Neuronal stem cell (in vitro differentiated cells): ENCODE results near the gene CCDC77.

Experiments
- DNase-seq: peaks from one replicate; pipeline ENCODE4 v3.0.0-alpha.2; 2013; ENCODE audit warnings: low spot score
- H2AFZ ChIP-seq: one replicate; pipeline ENCODE4 v1.6.1; 2013; ENCODE audit warnings: mild to moderate bottlenecking, low read length, inconsistent platforms
- H2AK5ac ChIP-seq: 2 replicates; pipeline ENCODE4 v1.6.1; 2013; ENCODE audit warnings: low read depth, mild to moderate bottlenecking, inconsistent platforms, low read length, moderate library complexity, mixed read lengths
- H2BK120ac ChIP-seq: 2 replicates; pipeline ENCODE4 v1.6.1; 2013; ENCODE audit warnings: low read depth, mild to moderate bottlenecking, inconsistent platforms, low read length, moderate library complexity, mixed read lengths
- H2BK12ac ChIP-seq: one replicate; pipeline ENCODE4 v1.6.1; 2013; ENCODE audit warnings: low read length, inconsistent platforms
- H2BK15ac ChIP-seq: 2 replicates; pipeline ENCODE4 v1.6.1; 2013; ENCODE audit warnings: mild to moderate bottlenecking, low read length, inconsistent platforms, mixed read lengths
- H2BK5ac ChIP-seq: one replicate; pipeline ENCODE4 v1.6.1; 2013; ENCODE audit warnings: inconsistent platforms, mild to moderate bottlenecking, low read length, moderate library complexity
- H3K14ac ChIP-seq: one replicate; pipeline ENCODE4 v1.6.1; 2013; ENCODE audit warnings: low read length, inconsistent platforms
- H3K18ac ChIP-seq: 2 replicates; pipeline ENCODE4 v1.6.1; 2013; ENCODE audit warnings: low read length, inconsistent platforms
- H3K23ac ChIP-seq: 2 replicates; pipeline ENCODE4 v1.6.1; 2013; ENCODE audit warnings: low read depth, mild to moderate bottlenecking, mixed read lengths, low read length, inconsistent platforms; ENCODE audit not compliant: poor library complexity
- H3K27ac ChIP-seq: replicated peaks from 3 replicates; pipeline ENCODE4 v1.5.1; 2013; ENCODE audit warnings: low read length, inconsistent platforms
- H3K27me3 ChIP-seq, 3 experiments: 2 replicates each; pipeline ENCODE4 v1.6.1; 2013; ENCODE audit warnings: low read length in 3 of 3, mild to moderate bottlenecking in 2 of 3, inconsistent platforms in 1 of 3, low read depth in 1 of 3, mixed read lengths in 1 of 3, moderate library complexity in 1 of 3; ENCODE audit not compliant: control insufficient read depth in 3 of 3, insufficient read depth in 3 of 3
- H3K36me3 ChIP-seq, 2 donors: replicated peaks in 1 of 2; 2 replicates each; pipeline ENCODE4 v1.6.1; 2013; ENCODE audit warnings: low read length in 2 of 2; ENCODE audit not compliant: control insufficient read depth in 2 of 2, insufficient read depth in 2 of 2
- H3K4ac ChIP-seq: 2 replicates; pipeline ENCODE4 v1.6.1; 2013; ENCODE audit warnings: inconsistent platforms, mild to moderate bottlenecking, low read length, moderate library complexity
- H3K4me1 ChIP-seq, 2 donors: 1 replicate in 1 of 2; 2 replicates in 1 of 2; pipeline ENCODE4 v1.6.1; 2013; ENCODE audit warnings: low read length in 2 of 2, low read depth in 1 of 2; ENCODE audit not compliant: control insufficient read depth in 2 of 2, insufficient read depth in 1 of 2
- H3K4me2 ChIP-seq: one replicate; pipeline ENCODE4 v1.6.1; 2013; ENCODE audit warnings: mild to moderate bottlenecking, low read length, inconsistent platforms; ENCODE audit not compliant: insufficient read depth, poor library complexity, severe bottlenecking
- H3K4me3 ChIP-seq, 2 donors: 2 replicates each; pipeline ENCODE4 v1.5.1; 2013; ENCODE audit warnings: low read length in 2 of 2, mild to moderate bottlenecking in 2 of 2, inconsistent platforms in 1 of 2, moderate library complexity in 1 of 2
- H3K79me1 ChIP-seq: one replicate; pipeline ENCODE4 v1.6.1; 2013; ENCODE audit warnings: low read depth, mild to moderate bottlenecking, inconsistent platforms, low read length, moderate library complexity
- H3K9ac ChIP-seq: one replicate; pipeline ENCODE4 v1.6.1; 2013; ENCODE audit warnings: mild to moderate bottlenecking, low read depth, low read length, inconsistent platforms; ENCODE audit not compliant: poor library complexity
- H3K9me3 ChIP-seq, 2 donors: replicated peaks in 1 of 2; 2 replicates each; pipeline versions ENCODE3 to v1.6.1; 2013; ENCODE audit warnings: low read length in 2 of 2, mild to moderate bottlenecking in 2 of 2, inconsistent platforms in 1 of 2, low read depth in 1 of 2, mixed read lengths in 1 of 2, moderate library complexity in 1 of 2; ENCODE audit not compliant: control insufficient read depth in 2 of 2, insufficient read depth in 1 of 2
- H4K8ac ChIP-seq: one replicate; pipeline ENCODE4 v1.6.1; 2013; ENCODE audit warnings: low read depth, mild to moderate bottlenecking, inconsistent platforms, low read length, moderate library complexity
- H4K91ac ChIP-seq: one replicate; pipeline ENCODE4 v1.6.1; 2013; ENCODE audit warnings: low read length, low read depth, mild to moderate bottlenecking, inconsistent platforms; ENCODE audit not compliant: poor library complexity
- WGBS, 2 donors: extraction: QIAGEN DNeasy Blood & Tissue Kit; methylation state at CpG; one replicate each; pipeline ENCODE4 v1.1.7; 2013; ENCODE audit warnings: missing lambda C conversion rate in 2 of 2, mixed read lengths in 1 of 2; ENCODE audit not compliant: insufficient read length in 2 of 2, insufficient replicate concordance in 1 of 2; ENCODE audit errors: extremely low coverage in 2 of 2; 5-methylcytosine and 5-hydroxymethylcytosine counted together

The CCDC77 gene

DNA sequence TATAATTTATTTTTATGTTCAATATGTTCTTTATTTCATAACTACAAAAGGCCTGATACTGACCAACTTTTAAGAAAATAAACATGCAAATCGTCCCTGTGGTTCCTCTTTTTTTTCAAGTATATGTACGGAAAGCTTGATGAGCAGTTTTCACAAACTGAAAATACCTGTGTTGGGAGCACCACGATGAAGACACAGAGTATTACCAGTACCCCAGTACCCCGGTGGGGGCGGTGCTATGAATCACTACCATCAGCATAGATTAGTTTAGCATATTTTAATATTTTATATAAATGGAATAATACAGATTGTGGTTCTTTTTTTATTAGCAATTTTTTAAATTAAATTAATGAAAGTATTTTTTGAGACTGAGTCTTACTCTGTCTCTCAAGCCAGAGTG lies 65.3 kb downstream of the CCDC77 start:
- H2BK5ac ChIP-seq, result no peak overlapping the region
- H3K23ac ChIP-seq, result no peak overlapping the region
- H4K91ac ChIP-seq, result no peak overlapping the region
- H3K4me1 ChIP-seq, result peaks cover 0 to 8% of the 10 kb centered on the region in 2 donors
- peaks cover 0 to 19% (median 0%) of the 10 kb centered on the region in 3 experiments for H3K27me3 ChIP-seq
- H3K27ac ChIP-seq, result no peak overlapping the region
- no peaks in the 10 kb centered on the region for H3K79me1 ChIP-seq
- H2AK5ac ChIP-seq, result no peak overlapping the region
- no peak overlapping the region for H3K14ac ChIP-seq
- no peak overlapping the region for H2BK15ac ChIP-seq
- no peaks in the 10 kb centered on the region for H3K9me3 ChIP-seq
- DNase-seq, result no peak
- H3K18ac ChIP-seq, result no peak overlapping the region
- no peak overlapping the region for H3K9ac ChIP-seq
- no peak overlapping the region for H3K4me2 ChIP-seq
- no peak overlapping the region for H2AFZ ChIP-seq
- H3K36me3 ChIP-seq, result peaks cover 0 to 2% of the 10 kb centered on the region in 2 donors
- no peak overlapping the region for H3K4me3 ChIP-seq
- no peak overlapping the region for H3K4ac ChIP-seq
- H4K8ac ChIP-seq, result no peak overlapping the region
- no peak overlapping the region for H2BK120ac ChIP-seq
- WGBS, 2 donors, result no CpG with 5 or more reads among the region's 5 CpGs
- H2BK12ac ChIP-seq, result no peak overlapping the region

DNA sequence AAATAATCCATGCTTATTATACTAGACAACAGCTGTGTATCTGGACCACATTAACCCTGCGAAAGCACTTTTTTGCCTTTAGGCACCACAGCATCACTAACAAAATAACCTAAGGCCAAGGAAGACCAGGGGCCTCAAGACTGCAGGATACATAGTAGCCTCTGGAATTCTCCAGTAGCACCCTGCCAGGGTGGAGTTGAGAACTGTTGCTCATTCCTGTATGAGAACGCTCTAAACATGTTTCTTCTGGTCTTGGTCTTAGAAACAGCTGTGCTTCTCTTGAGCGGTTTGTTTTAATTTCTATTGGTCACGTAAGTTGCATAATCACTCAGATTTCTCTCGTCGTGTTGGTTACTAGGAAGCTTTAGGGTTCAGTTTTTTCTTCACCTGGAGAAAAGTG lies 66.1 kb downstream of the CCDC77 start:
- H3K79me1 ChIP-seq, result no peaks in the 10 kb centered on the region
- H3K18ac ChIP-seq, result no peak overlapping the region
- H4K8ac ChIP-seq, result no peak overlapping the region
- H2BK120ac ChIP-seq, result no peak overlapping the region
- H3K4ac ChIP-seq, result no peak overlapping the region
- no peak overlapping the region for H2BK5ac ChIP-seq
- H3K27ac ChIP-seq, result no peak overlapping the region
- H3K14ac ChIP-seq, result no peak overlapping the region
- DNase-seq, result no peak
- H3K4me2 ChIP-seq, result no peak overlapping the region
- H3K4me1 ChIP-seq, result peaks cover 0 to 8% of the 10 kb centered on the region in 2 donors
- H3K27me3 ChIP-seq, result peaks cover 0 to 11% (median 0%) of the 10 kb centered on the region in 3 experiments
- no peaks in the 10 kb centered on the region for H3K9me3 ChIP-seq
- no peak overlapping the region for H4K91ac ChIP-seq
- no peak overlapping the region for H2BK15ac ChIP-seq
- H2BK12ac ChIP-seq, result no peak overlapping the region
- no CpG with 5 or more reads among the region's 6 CpGs for WGBS, 2 donors
- H3K4me3 ChIP-seq, result no peak overlapping the region
- no peak overlapping the region for H2AK5ac ChIP-seq
- peaks cover 0 to 2% of the 10 kb centered on the region in 2 donors for H3K36me3 ChIP-seq
- no peak overlapping the region for H3K23ac ChIP-seq
- no peak overlapping the region for H2AFZ ChIP-seq
- H3K9ac ChIP-seq, result no peak overlapping the region

DNA sequence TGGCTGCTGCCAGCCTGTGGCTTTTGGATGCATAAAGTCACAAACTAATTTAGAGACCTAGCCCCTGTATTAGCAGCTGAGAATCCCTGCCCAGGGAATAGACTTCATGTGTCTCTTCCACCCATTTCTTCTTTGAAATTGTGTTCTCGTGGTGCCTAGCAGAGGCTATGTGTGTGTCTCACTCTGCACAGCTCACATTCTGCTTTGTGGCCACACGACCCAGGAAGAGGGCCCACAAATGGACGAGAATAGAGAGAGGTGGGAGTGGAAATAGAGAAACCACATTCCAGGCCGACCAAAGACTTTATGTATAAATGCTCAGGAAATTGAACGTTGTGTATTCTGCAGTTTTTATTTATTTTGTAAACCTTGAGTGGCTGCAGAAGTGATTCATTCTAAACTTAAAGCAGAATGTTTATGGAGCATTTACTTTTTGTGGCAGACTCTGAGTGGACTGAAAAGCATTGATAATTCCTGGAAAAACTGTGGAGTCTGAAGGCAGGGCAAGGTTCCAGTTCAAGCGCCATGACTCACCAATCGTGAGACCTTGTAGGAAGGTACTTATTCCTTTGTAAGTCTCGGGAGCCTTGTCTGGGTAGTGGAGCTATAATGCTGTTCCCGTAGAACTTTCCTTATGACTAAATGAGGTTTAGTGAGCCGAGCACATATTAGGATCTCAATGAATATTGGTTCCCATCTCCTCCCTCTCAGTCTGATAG lies 67.4 kb downstream of the CCDC77 start:
- Histone ChIP-seq H4K8ac (no peak overlapping the region), H3K27me3 (peaks cover 0 to 6% (median 0%) of the 10 kb centered on the region in 3 experiments), H3K27ac (no peak overlapping the region), H2BK5ac (no peak overlapping the region), H3K4ac (no peak overlapping the region), H2BK15ac (no peak overlapping the region), H3K9ac (no peak overlapping the region), H3K79me1 (no peaks in the 10 kb centered on the region), H3K9me3 (no peaks in the 10 kb centered on the region), H3K4me3 (no peak overlapping the region), H3K36me3 (peaks cover 0 to 4% of the 10 kb centered on the region in 2 donors), H2AK5ac (no peak overlapping the region), H2AFZ (no peak overlapping the region), H3K14ac (no peak overlapping the region), H2BK12ac (no peak overlapping the region), H2BK120ac (no peak overlapping the region), H3K4me2 (no peak overlapping the region), H4K91ac (no peak overlapping the region), H3K18ac (no peak overlapping the region), H3K4me1 (peaks cover under 1 to 15% of the 10 kb centered on the region in 2 donors), H3K23ac (no peak overlapping the region)
- no CpG with 5 or more reads among the region's 10 CpGs for WGBS, 2 donors
- DNase-seq, result no peak

DNA sequence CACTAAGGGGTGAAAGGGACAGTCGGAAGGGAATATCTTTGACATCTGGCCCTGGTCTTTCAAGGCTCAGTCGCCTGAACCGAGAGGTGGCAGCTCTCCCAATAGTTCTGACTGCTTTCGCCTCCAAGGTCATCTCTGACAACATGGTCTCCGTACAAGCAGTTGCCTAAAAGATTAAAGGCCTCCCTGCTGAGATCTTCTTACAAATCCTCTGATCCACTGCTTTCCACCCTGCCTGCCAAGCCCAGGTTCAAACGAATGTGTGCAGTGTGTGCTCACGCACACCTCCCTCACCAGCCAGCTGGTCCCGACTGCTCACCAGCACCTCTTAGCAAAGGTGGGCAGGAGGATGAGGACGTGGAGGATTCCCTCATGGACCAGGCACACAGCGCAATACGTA lies 68.7 kb downstream of the CCDC77 start:
- peaks cover 0 to under 1% (median 0%) of the 10 kb centered on the region in 3 experiments for H3K27me3 ChIP-seq
- H3K36me3 ChIP-seq, result peaks cover 0 to 4% of the 10 kb centered on the region in 2 donors
- H3K18ac ChIP-seq, result peak overlapping the region; percentile 36
- no peaks in the 10 kb centered on the region for H3K79me1 ChIP-seq
- no peak overlapping the region for H2BK15ac ChIP-seq
- H4K8ac ChIP-seq, result no peak overlapping the region
- H3K9me3 ChIP-seq, result no peaks in the 10 kb centered on the region
- no peak overlapping the region for H4K91ac ChIP-seq
- no peak overlapping the region for H2AFZ ChIP-seq
- WGBS, 2 donors, result no CpG with 5 or more reads among the region's 11 CpGs
- H3K4me2 ChIP-seq, result no peak overlapping the region
- H3K4ac ChIP-seq, result no peak overlapping the region
- H3K27ac ChIP-seq, result no peak overlapping the region
- DNase-seq, result no peak
- H3K4me1 ChIP-seq, result peaks cover 4 to 14% of the 10 kb centered on the region in 2 donors
- no peak overlapping the region for H3K9ac ChIP-seq
- no peak overlapping the region for H2BK120ac ChIP-seq
- H2AK5ac ChIP-seq, result no peak overlapping the region
- peak overlapping the region in 1 of 2 donors; percentile 71 for H3K4me3 ChIP-seq
- H3K23ac ChIP-seq, result no peak overlapping the region
- H2BK5ac ChIP-seq, result no peak overlapping the region
- H3K14ac ChIP-seq, result peak overlapping the region; percentile 90
- no peak overlapping the region for H2BK12ac ChIP-seq
